Activated CD4-positive, alpha-beta T cell treated with anti-CD3 and anti-CD28 coated beads, Interleukin-2, amount 50 U/mL, for 48 hours (primary cell): ENCODE results near the gene ARHGEF18.
A peak's percentile ranks its signal among the peaks of the same experiment; 100 is the strongest.
"Not testable (repeated sequence)": the region's sequence is repeated elsewhere in the genome, so short reads cannot be mapped to it uniquely, and the experiment has no call there.

Experiments
- DNase-seq, 2 experiments: peaks; one replicate each; pipeline ENCODE4 v3.0.0-alpha.2; 2020

ARHGEF18 gene

DNA sequence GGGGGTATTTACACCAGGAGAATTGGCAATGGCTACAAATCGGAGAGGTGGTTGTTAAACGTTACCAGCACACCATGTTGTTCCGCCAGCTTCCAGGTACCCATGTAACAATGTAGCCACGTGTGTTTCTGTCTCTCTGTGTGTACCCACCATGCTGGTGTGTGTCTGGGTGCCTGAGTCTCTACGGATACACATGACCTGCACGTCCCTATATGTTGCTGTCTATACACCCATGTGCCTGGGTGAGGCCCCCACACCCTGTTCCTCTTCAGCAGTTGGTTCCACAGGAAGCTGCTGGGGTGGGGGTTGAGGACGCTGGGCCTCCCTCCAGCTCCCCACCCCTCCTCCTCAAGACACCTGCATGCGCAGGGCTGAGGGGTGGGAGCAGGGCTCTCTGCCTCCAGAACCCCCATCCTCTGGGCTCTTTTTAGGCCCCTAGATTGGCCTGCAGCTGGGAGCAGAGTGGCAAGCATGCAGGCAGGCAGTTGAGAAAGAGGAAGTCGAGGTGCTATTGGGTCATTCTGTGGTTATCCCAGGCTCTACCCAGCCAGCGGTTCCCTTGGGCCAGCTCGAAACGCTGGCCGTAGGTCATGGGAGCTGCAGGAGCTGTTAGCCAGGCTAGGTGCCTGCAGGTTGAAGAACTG is at the start of gene ARHGEF18:
Gene ARHGEF18 (plus strand): TSS at position 351 of the 644 bp plus-strand sequence. CDS start 13,954 bp downstream, outside the sequence.
- DNase-seq: peak; percentile 50 to 64

- no peak for DNase-seq
These were observed 47.2 kb upstream of the ARHGEF18 start for GRCh38 chr19:7301525-7301924.

DNA sequence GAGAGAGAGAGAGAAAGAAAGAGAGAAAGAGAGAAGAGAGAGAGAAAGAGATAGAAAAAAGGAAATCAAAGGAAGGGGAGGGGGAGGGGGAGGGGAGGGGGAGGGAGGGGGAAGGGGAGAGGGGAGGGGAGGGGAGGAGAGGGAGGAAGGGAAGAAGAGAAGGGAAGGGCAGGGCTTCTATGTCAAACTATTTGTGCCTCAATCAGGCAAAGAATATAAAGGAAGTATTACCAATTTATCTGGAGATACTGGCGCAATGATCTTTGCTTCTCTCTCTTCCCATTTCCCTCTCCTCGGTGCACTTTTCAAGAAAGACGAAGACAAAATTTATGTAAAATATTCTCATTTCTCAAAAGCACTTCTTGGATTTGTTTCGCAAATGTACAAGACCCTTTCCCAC is 45.3 kb upstream of the ARHGEF18 start:
- no peak for DNase-seq

- no peak for DNase-seq
These were observed 44.5 kb upstream of the ARHGEF18 start for GRCh38 chr19:7304200-7304599.

DNA sequence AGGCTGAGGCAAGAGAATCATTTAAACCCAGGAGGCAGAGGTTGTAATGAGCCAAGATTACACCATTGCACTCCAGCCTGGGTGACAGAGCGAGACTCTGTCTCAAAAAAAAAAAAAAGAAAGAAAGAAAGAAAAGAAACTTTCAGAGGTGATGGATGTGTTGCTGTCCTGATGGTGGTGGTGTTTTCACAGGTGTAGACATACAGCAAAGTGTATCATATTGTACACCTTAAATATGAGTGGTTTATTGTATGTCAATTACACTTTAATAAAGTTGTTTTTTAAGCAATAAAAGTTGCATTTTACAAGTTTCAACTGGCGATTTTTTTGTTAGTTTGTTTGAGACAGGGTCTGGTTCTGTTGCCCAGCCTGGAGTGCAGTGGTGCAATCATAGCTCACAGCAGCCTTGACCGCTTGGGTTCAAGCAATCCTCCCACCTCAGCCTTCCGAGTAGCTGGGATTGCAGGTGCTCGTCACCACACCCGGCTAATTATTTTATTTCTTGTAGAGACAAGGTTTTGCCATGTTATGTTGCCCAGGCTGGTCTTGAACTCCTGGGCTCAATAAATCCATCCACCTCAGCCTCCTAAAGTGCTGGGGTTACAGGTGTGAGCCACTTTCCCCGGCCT is 41.0 kb upstream of the ARHGEF18 start:
- DNase-seq: no peak

DNA sequence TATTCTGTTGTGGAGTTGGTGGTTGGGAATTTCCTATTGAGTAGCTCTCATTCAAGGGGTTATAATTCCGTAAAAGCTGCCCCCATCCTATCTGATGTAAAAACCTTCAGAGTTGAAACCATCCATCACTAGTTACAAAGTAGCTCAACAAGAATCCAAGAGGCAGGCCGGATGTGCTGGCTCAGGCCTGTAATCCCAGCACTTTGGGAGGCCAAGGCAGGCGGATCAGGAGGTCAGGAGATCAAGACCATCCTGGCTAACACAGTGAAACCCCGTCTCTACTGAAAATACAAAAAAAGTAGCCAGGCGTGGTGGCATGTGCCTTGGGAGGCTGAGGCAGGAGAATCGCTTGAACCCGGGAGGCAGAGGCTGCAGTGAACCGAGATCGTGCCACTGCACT is 40.4 kb upstream of the ARHGEF18 start:
- DNase-seq: not testable (repeated sequence)

DNA sequence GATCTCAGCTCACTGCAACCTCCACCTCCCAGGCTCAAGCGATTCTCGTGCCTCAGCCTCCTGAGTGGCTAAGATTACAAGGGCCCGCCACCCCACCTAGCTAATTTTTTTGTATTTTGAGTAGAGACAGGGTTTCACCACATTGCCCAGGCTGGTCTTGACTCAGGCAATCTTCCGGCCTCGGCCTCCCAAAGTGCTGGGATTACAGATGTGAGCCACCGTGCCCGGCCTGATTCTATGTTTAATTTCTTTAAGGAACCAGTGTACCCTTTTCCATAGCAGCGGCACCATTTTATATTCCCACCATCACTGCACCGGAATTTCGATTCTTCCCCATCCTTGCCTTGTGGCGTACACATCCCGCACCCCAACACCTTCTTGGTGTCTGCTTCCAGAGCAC is 36.8 kb upstream of the ARHGEF18 start:
- DNase-seq: no peak

- DNase-seq: no peak
These were observed 35.9 kb upstream of the ARHGEF18 start for GRCh38 chr19:7312816-7313215.

DNA sequence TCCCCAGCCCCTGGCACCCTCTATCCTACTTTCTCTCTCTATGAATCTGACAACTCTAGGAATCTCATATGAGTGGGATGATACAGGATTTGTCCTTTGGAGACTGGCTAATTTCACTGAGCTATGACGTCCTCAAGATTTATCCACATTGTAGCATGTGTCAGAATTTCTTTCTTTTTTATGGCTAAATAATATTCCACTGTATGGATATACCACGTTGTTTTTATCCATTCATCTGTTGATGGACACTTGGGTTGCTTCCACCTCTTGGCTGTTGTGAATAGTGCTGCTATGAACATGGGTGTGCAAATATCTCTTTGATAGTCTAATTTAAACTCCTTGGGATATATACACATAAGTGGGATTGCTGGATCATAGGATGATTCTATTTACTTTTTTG is 30.6 kb upstream of the ARHGEF18 start:
- DNase-seq: no peak

DNA sequence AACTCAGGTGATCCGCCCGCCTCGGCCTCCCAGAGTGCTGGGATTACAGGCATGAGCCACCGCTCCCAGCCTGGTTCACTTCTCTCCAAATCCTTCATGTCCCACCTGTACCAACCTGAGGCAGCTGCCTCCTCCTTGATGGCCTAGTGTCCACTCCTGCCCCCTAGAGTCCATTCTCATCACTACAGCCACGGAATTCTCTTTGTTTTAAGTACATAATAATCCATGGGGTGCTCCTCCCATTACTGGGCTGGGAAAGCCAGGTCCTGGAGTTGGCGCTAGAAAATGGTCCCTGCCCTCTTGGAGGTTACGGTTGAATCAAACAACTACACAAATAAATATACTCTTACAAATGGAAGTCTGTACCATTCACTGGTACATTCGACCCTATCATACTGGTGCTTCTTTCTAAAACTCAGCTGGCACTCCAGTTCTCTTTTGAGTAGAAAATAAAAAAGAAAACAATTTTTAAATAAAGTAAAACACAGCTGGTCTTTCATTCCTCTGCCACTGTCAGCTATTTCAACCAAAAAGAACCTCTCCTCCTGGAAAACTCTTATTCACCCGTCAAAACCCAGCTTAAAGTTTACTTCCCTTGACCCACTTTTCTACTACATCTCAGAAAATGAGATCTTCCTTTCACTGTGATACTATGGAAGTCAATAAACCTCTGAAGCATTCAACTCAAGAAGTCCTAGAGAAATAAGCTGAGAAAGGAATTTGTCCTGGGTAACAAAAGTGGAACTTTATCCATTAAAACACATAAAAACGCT is 22.4 kb upstream of the ARHGEF18 start:
- DNase-seq: peak; percentile 56 to 70

- no peak for DNase-seq
These were observed 20.9 kb upstream of the ARHGEF18 start for GRCh38 chr19:7327802-7328201.

DNA sequence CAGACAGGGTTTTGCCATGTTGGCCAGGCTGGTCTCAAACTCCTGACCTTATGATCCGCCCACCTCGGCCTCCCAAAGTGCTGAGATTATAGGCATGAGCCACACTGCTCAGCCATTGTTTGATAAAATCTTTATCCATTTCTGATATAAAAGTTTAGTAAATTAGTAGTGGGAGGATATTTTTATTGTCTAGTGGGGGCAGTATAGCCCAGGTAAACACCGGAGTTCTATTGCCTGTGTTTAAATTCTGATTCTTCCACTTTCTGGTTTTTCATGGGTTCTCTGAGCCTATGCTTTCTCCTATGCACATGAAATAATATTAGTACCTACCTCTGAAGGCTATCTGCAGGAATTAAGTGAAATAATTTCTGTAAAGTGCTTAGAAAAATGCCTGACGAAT is 20.1 kb upstream of the ARHGEF18 start:
- no peak for DNase-seq

DNA sequence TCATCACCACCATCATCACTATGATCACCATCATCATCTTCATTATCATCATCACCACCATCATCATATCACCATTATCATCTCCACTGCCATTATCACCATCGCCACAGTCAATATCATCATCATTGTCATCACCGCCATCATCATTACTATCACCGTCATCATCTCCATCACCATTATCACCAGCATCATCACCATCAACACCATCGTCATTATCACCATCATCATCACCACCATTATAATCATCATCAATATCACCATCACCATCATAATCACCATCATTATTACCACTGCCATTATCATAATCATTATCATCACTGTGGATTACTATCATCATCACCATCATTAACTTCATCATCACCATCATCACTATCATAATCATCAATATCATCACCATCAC is 17.3 kb upstream of the ARHGEF18 start:
- no peak for DNase-seq

DNA sequence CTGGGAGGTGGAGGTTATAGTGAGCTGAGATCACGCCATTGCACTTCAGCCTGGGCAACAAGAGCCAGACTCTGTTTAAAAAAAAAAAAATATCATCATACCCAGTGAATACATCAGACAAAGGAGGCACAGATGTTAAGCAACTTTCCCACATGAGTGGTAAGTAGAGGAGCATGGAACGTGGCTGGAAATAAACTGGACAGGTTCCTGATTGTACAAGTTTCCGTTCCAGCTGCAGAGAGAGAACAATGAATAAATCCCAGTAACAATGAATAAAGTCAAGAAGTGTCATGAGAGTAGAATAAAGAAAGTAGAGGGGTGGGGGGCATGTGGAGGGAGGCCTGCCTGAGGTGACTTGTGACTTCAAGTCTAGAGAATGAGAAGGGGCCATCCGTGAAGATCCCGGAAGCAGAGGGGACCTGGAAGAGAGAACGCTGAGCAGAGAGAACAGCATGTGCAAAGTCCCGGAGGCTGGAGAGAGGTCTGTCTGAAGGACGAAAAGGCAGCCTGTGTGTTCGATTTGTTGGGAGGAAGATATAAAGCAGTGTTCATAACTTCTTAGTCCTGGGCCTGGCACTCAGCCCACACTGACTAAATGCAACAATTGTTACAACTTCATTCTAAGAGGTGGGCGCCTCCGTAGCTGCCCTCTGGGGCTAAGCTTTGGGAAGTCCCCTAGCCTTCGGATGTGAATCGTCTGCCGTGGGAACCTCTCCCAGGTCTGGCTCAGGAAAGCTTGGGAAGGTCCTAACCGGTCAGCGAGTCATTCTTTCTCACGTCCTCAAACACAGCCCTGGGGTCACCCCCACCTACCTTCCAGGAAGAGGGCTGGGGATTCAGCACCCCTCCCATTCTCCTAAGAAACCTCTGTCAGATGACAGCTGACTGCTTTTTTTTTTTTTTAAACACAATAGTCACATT is 15.3 kb upstream of the ARHGEF18 start:
- no peak for DNase-seq

GRCh38 chr19:7336321-7336973 is 12.3 kb upstream of the ARHGEF18 start:
- DNase-seq: no peak

DNA sequence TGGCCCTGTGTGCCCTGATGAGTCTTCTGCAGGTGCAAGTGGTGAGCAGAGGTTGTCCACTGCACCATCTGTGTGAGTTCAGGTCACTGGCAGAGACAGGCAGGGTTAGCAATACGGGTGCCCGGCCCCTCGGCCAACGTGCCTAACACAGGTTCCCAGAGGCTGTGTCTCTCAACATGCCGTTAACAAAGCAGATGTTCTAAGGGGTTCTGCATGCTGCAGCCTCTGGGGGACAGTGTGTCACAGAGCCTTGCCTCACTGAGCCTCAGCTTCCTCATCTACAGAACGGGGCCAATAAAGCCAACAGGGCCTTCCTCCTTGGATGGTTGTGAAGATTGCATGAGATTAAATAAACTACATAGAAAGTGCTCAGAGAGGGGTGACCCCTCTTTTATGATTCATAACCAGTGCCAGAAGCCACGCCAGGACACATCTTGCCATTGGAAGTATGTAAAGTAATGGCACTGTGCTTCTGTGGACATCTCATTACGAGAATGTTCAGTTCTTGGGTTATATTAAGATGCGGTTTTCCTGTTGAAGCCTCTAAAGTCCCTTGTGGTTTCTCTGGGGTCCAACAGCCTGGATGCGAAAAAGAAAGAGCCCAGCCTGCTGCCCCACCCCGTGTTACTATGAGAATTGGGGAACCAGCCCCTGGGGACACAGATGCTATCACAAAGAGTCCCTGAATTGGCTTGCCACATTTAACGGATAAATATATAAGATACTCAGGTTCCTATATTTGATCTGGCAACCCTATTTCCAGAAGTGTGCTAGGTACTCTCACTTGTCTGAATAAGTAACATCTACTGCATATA is 11.2 kb upstream of the ARHGEF18 start:
- peak in 1 of 2 experiments; percentile 36 for DNase-seq

DNA sequence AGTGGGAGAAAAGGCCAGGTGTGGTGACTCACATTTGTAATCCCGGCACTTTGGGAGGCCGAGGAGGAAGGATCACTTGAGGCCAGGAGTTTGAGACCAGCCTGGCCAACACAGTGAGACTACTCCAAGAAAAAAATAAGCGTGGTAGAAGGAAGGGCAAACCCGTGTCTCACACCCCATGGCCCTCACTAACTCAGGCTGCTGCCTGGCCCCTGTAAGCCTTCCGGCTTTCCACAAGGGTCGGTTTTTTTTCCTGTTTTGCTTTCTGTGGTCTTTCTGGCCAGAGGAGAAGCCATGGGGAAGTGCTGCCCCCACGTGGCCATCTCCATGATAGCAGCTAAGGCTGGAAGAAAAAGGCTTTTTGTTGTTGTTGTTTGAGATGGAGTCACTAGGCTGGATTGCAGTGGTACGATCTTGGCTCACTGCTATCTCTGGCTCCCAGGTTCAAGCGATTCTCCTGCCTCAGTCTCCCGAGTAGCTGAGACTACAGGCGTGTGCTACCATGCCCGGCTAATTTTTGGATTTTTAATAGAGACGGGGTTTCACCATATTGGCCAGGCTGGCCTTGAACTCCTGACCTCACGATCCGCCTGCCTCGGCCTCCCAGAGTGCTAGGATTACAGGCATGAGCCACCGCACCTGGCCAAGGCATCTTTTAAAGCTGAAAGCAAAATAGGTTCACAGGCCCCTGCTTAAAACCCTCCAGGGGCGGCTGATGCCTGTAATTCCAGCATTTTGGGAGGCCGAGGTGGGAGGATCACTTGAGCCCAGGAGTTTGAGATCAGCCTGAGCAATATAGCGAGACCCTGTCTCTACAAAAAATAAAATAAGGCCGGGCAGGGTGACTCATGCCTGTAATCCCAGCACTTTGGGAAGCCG is 7.5 kb upstream of the ARHGEF18 start:
- DNase-seq: peak; percentile 93 to 95

GRCh38 chr19:7342143-7342542 is 6.6 kb upstream of the ARHGEF18 start:
- no peak for DNase-seq

GRCh38 chr19:7346488-7346971 is 2.2 kb upstream of the ARHGEF18 start:
- DNase-seq: no peak

DNA sequence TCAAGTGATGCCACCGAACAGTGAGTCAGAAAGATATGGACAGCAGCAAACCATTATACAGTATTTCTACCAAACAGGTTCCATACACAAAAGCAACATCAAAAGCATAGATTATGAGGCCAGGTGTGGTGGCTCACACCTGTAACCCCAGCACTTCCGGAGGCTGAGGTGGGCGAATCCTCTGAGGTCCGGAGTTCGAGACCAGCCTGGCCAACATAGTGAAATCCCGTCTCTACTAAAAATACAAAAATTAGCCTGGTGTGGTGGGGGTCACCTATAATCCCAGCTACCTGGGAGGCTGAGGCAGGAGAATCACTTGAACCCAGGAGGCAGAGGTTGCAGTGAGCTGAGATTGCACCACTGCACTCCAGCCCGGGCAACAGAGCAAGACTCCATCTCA is 1.7 kb upstream of the ARHGEF18 start:
- not testable (repeated sequence) for DNase-seq
